HEK293 (cell line): Measurements from ENCODE around the gene PHACTR2.
A peak's percentile ranks its signal among the peaks of the same experiment; 100 is the strongest.

Source experiments
- CTCF ChIA-PET: fragments of 350-600 bp; formaldehyde crosslinking; extraction: SDS; loops from one replicate; lab custom pipeline; 2021; ENCODE audit warnings: antibody characterized with exemption; lab: Yijun Ruan, JAX
- POLR2A ChIA-PET: fragments of 300-600 bp; formaldehyde crosslinking; extraction: SDS; loops from one replicate; lab custom pipeline; 2020; ENCODE audit warnings: antibody characterized with exemption, inconsistent platforms; lab: Yijun Ruan, JAX
- H3K27ac ChIP-seq: fragments of 200-500 bp; sonication (Bioruptor generic); 2 replicates; pipeline ENCODE4 v1.5.1; 2014; ENCODE audit warnings: low read depth, low read length, control low read depth, inconsistent platforms; ENCODE audit errors: extremely low read depth
- H3K36me3 ChIP-seq, 2 experiments: fragments of 200-500 bp in 1 of 2; sonication (Bioruptor generic) in 1 of 2; 1 replicate in 1 of 2; 2 replicates in 1 of 2; pipeline ENCODE4 v1.5.1; 2014 to 2017; ENCODE audit warnings: inconsistent platforms in 2 of 2, low read length in 2 of 2; ENCODE audit not compliant: control insufficient read depth in 2 of 2, insufficient read depth in 1 of 2
- H3K4me1 ChIP-seq: fragments of 200-500 bp; sonication (Bioruptor generic); 2 replicates; pipeline ENCODE4 v1.5.1; 2014; ENCODE audit warnings: mild to moderate bottlenecking, low read length, inconsistent platforms; ENCODE audit not compliant: control insufficient read depth, insufficient read depth
- H3K4me3 ChIP-seq: 2 replicates; pipeline ENCODE4 v1.5.1; 2011; ENCODE audit warnings: low read depth, mild to moderate bottlenecking, control low read depth, low read length, moderate library complexity
- H3K9me3 ChIP-seq: fragments of 200-500 bp; sonication (Bioruptor generic); 2 replicates; pipeline ENCODE4 v1.5.1; 2014; ENCODE audit warnings: low read depth, low read length, inconsistent platforms; ENCODE audit not compliant: control insufficient read depth, insufficient read depth
- BCL11A ChIP-seq: fragments of 450-650 bp; formaldehyde crosslinking; IDR thresholded peaks from 2 replicates; pipeline ENCODE4 v1.5.1; 2016; ENCODE audit warnings: low read depth, missing biosample characterization, missing genetic modification characterization
- FEZF1 ChIP-seq: fragments of 450-650 bp; formaldehyde crosslinking; IDR thresholded peaks from 2 replicates; pipeline ENCODE4 v1.5.1; 2016; ENCODE audit warnings: missing biosample characterization, missing genetic modification characterization
- MYNN ChIP-seq: fragments of 450-650 bp; formaldehyde crosslinking; IDR thresholded peaks from 2 replicates; pipeline ENCODE4 v1.5.1; 2016; ENCODE audit warnings: missing biosample characterization, missing genetic modification characterization, borderline replicate concordance
- OSR2 ChIP-seq: fragments of 450-650 bp; formaldehyde crosslinking; IDR thresholded peaks from 2 replicates; pipeline ENCODE4 v1.5.1; 2016; ENCODE audit warnings: missing biosample characterization, missing genetic modification characterization
- SETDB1 ChIP-seq: IDR thresholded peaks from one replicate; pipeline ENCODE4 v1.6.1; 2017; ENCODE audit warnings: mild to moderate bottlenecking, low read length, moderate library complexity, mixed read lengths; ENCODE audit not compliant: insufficient read length
- WT1 ChIP-seq: fragments of 450-650 bp; formaldehyde crosslinking; IDR thresholded peaks from 2 replicates; pipeline ENCODE4 v1.5.1; 2016; ENCODE audit warnings: missing biosample characterization, missing genetic modification characterization
- YY1 ChIP-seq: fragments of 450-650 bp; formaldehyde crosslinking; IDR thresholded peaks from 2 replicates; pipeline ENCODE4 v1.5.1; 2018; ENCODE audit warnings: missing biosample characterization, missing genetic modification characterization
- ZBTB48 ChIP-seq: fragments of 450-650 bp; formaldehyde crosslinking; IDR thresholded peaks from 2 replicates; pipeline ENCODE4 v1.5.1; 2016; ENCODE audit warnings: missing biosample characterization, missing genetic modification characterization
- ZBTB8A ChIP-seq: fragments of 450-650 bp; formaldehyde crosslinking; IDR thresholded peaks from 2 replicates; pipeline ENCODE4 v1.5.1; 2016; ENCODE audit warnings: missing biosample characterization, missing genetic modification characterization
- ZEB2 ChIP-seq: fragments of 450-650 bp; formaldehyde crosslinking; IDR thresholded peaks from 2 replicates; pipeline ENCODE4 v1.5.1; 2016; ENCODE audit warnings: missing biosample characterization, missing genetic modification characterization
- ZNF121 ChIP-seq: fragments of 450-650 bp; formaldehyde crosslinking; IDR thresholded peaks from 2 replicates; pipeline ENCODE4 v1.5.1; 2016; ENCODE audit warnings: missing biosample characterization, missing genetic modification characterization
- ZNF146 ChIP-seq: fragments of 450-650 bp; formaldehyde crosslinking; IDR thresholded peaks from 2 replicates; pipeline ENCODE4 v1.5.1; 2016; ENCODE audit warnings: missing biosample characterization, missing genetic modification characterization
- ZNF266 ChIP-seq: fragments of 450-650 bp; formaldehyde crosslinking; IDR thresholded peaks from 2 replicates; pipeline ENCODE4 v1.5.1; 2016; ENCODE audit warnings: missing biosample characterization, missing genetic modification characterization, low read depth
- ZNF302 ChIP-seq: fragments of 450-650 bp; formaldehyde crosslinking; IDR thresholded peaks from 2 replicates; pipeline ENCODE4 v1.5.1; 2016; ENCODE audit warnings: missing biosample characterization, missing genetic modification characterization, low read depth
- ZNF37A ChIP-seq: fragments of 450-650 bp; IDR thresholded peaks from 2 replicates; pipeline ENCODE4 v1.5.1; 2018; ENCODE audit warnings: missing biosample characterization, missing genetic modification characterization
- ZNF529 ChIP-seq: fragments of 450-650 bp; formaldehyde crosslinking; IDR thresholded peaks from 2 replicates; pipeline ENCODE4 v1.5.1; 2017; ENCODE audit warnings: missing genetic modification characterization, missing biosample characterization; ENCODE audit not compliant: insufficient replicate concordance
- ZNF544 ChIP-seq: fragments of 450-650 bp; formaldehyde crosslinking; IDR thresholded peaks from 2 replicates; pipeline ENCODE4 v1.5.0; 2017; ENCODE audit warnings: missing biosample characterization, missing genetic modification characterization
- ZNF596 ChIP-seq: fragments of 450-650 bp; IDR thresholded peaks from 2 replicates; pipeline ENCODE4 v1.5.0; 2018; ENCODE audit warnings: missing biosample characterization, mild to moderate bottlenecking, missing genetic modification characterization, moderate library complexity
- ZNF654 ChIP-seq: fragments of 450-650 bp; formaldehyde crosslinking; IDR thresholded peaks from 2 replicates; pipeline ENCODE4 v1.5.1; 2016; ENCODE audit warnings: low read depth, missing biosample characterization, missing genetic modification characterization
- ZNF660 ChIP-seq: fragments of 450-650 bp; IDR thresholded peaks from 2 replicates; pipeline ENCODE4 v1.5.1; 2018; ENCODE audit warnings: missing biosample characterization, mild to moderate bottlenecking, missing genetic modification characterization
- ZNF747 ChIP-seq: fragments of 450-650 bp; formaldehyde crosslinking; IDR thresholded peaks from 2 replicates; pipeline ENCODE4 v1.5.1; 2016; ENCODE audit warnings: missing biosample characterization, missing genetic modification characterization
- ZXDB ChIP-seq: fragments of 450-650 bp; formaldehyde crosslinking; IDR thresholded peaks from 2 replicates; pipeline ENCODE4 v1.5.1; 2016; ENCODE audit warnings: missing biosample characterization, missing genetic modification characterization
- TF ChIP-seq, protein P1 (sequence below): IDR thresholded peaks from 2 replicates; pipeline ENCODE4 v1.6.1; 2011; ENCODE audit warnings: mild to moderate bottlenecking, low read depth, low read length, borderline replicate concordance
- TF ChIP-seq, protein P2 (sequence below): fragments of 450-650 bp; formaldehyde crosslinking; IDR thresholded peaks from 2 replicates; pipeline ENCODE4 v1.5.1; 2017; ENCODE audit warnings: missing biosample characterization, mild to moderate bottlenecking, missing genetic modification characterization, moderate library complexity
- TF ChIP-seq, protein P3 (sequence below): fragments of 450-650 bp; formaldehyde crosslinking; IDR thresholded peaks from 2 replicates; pipeline ENCODE4 v1.5.1; 2016; ENCODE audit warnings: missing biosample characterization, missing genetic modification characterization
- TF ChIP-seq, protein P4 (sequence below): fragments of 450-650 bp; formaldehyde crosslinking; IDR thresholded peaks from 2 replicates; pipeline ENCODE4 v1.5.1; 2016; ENCODE audit warnings: missing biosample characterization, missing genetic modification characterization, borderline replicate concordance
- TF ChIP-seq, protein P5 (sequence below): fragments of 450-650 bp; formaldehyde crosslinking; IDR thresholded peaks from 2 replicates; pipeline ENCODE4 v1.5.1; 2017; ENCODE audit warnings: missing biosample characterization, missing genetic modification characterization
- TF ChIP-seq, protein P6 (sequence below): fragments of 450-650 bp; formaldehyde crosslinking; IDR thresholded peaks from 2 replicates; pipeline ENCODE4 v1.5.1; 2017; ENCODE audit warnings: missing biosample characterization, missing genetic modification characterization
- TF ChIP-seq, protein P7 (sequence below): fragments of 450-650 bp; formaldehyde crosslinking; IDR thresholded peaks from 2 replicates; pipeline ENCODE4 v1.5.1; 2016; ENCODE audit warnings: missing biosample characterization, missing genetic modification characterization

PHACTR2 gene

DNA sequence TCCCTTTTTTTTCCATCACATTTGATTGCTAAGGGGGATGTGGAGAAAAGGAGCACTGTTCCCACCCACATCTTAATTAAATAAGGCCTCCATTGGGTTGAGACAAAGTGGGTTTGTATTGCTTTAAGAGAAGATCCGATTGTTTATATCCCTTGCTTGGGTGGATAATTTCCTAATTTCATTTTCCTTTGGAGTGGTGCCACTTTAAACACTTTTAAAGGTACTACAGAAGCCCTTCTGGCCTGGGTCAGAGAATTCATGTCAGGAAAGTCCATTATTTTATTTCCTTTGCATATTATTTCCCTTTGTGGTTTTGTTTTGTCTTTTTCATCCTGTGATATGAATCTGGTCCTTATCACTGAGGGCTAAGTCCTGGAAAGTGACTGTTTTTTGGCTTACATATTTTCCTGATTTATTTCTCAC is 56.9 kb downstream of the PHACTR2 start:
- no peaks in the 10 kb centered on the region for H3K9me3 ChIP-seq
- H3K4me1 ChIP-seq, result peaks cover 15% of the 10 kb centered on the region
- H3K27ac ChIP-seq, result no peak overlapping the region
- POLR2A ChIA-PET, result no interaction called here
- CTCF ChIA-PET, result interaction anchor here (0.6 kb wide), 1 partner anchor 1803 kb away, joined by 3 read pairs; no protein-coding TSS in a partner anchor
- no peaks in the 10 kb centered on the region for H3K36me3 ChIP-seq
- no peak overlapping the region for H3K4me3 ChIP-seq
- TF ChIP-seq BCL11A (tag by site-specific recombination) (no peak), ZXDB (tag by site-specific recombination) (peak; percentile 44), ZNF529 (tag by site-specific recombination) (no peak), FEZF1 (tag by site-specific recombination) (peak; percentile 58; the same call in 1 of the 2 replicates), ZNF654 (tag by site-specific recombination) (no peak), ZBTB48 (tag by site-specific recombination) (no peak), ZNF121 (no peak), ZNF266 (tag by site-specific recombination) (no peak), SETDB1 (no peak), ZNF660 (tag by site-specific recombination) (no peak), ZNF302 (tag by site-specific recombination) (no peak), ZNF544 (tag by site-specific recombination) (no peak), WT1 (tag by site-specific recombination) (0 out of 2 replicates have a peak, but pooled peaks have one; percentile 27), ZNF747 (tag by site-specific recombination) (no peak), ZNF146 (tag by site-specific recombination) (no peak), ZNF596 (tag by site-specific recombination) (no peak), ZNF37A (tag by site-specific recombination) (no peak), ZBTB8A (tag by site-specific recombination) (no peak), ZEB2 (tag by site-specific recombination) (no peak), YY1 (tag by site-specific recombination) (no peak), OSR2 (tag by site-specific recombination) (peak; percentile 78), MYNN (tag by site-specific recombination) (no peak)
- TF ChIP-seq, protein P1, sequence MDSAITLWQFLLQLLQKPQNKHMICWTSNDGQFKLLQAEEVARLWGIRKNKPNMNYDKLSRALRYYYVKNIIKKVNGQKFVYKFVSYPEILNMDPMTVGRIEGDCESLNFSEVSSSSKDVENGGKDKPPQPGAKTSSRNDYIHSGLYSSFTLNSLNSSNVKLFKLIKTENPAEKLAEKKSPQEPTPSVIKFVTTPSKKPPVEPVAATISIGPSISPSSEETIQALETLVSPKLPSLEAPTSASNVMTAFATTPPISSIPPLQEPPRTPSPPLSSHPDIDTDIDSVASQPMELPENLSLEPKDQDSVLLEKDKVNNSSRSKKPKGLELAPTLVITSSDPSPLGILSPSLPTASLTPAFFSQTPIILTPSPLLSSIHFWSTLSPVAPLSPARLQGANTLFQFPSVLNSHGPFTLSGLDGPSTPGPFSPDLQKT, result no peak
- TF ChIP-seq, protein P2, sequence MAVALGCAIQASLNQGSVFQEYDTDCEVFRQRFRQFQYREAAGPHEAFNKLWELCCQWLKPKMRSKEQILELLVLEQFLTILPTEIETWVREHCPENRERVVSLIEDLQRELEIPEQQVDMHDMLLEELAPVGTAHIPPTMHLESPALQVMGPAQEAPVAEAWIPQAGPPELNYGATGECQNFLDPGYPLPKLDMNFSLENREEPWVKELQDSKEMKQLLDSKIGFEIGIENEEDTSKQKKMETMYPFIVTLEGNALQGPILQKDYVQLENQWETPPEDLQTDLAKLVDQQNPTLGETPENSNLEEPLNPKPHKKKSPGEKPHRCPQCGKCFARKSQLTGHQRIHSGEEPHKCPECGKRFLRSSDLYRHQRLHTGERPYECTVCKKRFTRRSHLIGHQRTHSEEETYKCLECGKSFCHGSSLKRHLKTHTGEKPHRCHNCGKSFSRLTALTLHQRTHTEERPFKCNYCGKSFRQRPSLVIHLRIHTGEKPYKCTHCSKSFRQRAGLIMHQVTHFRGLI (tag by site-specific recombination), result no peak
- TF ChIP-seq, protein P3, sequence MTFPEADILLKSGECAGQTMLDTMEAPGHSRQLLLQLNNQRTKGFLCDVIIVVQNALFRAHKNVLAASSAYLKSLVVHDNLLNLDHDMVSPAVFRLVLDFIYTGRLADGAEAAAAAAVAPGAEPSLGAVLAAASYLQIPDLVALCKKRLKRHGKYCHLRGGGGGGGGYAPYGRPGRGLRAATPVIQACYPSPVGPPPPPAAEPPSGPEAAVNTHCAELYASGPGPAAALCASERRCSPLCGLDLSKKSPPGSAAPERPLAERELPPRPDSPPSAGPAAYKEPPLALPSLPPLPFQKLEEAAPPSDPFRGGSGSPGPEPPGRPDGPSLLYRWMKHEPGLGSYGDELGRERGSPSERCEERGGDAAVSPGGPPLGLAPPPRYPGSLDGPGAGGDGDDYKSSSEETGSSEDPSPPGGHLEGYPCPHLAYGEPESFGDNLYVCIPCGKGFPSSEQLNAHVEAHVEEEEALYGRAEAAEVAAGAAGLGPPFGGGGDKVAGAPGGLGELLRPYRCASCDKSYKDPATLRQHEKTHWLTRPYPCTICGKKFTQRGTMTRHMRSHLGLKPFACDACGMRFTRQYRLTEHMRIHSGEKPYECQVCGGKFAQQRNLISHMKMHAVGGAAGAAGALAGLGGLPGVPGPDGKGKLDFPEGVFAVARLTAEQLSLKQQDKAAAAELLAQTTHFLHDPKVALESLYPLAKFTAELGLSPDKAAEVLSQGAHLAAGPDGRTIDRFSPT (tag by site-specific recombination), result no peak
- TF ChIP-seq, protein P4, sequence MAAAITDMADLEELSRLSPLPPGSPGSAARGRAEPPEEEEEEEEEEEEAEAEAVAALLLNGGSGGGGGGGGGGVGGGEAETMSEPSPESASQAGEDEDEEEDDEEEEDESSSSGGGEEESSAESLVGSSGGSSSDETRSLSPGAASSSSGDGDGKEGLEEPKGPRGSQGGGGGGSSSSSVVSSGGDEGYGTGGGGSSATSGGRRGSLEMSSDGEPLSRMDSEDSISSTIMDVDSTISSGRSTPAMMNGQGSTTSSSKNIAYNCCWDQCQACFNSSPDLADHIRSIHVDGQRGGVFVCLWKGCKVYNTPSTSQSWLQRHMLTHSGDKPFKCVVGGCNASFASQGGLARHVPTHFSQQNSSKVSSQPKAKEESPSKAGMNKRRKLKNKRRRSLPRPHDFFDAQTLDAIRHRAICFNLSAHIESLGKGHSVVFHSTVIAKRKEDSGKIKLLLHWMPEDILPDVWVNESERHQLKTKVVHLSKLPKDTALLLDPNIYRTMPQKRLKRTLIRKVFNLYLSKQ (tag by site-specific recombination), result no peak
- TF ChIP-seq, protein P5, sequence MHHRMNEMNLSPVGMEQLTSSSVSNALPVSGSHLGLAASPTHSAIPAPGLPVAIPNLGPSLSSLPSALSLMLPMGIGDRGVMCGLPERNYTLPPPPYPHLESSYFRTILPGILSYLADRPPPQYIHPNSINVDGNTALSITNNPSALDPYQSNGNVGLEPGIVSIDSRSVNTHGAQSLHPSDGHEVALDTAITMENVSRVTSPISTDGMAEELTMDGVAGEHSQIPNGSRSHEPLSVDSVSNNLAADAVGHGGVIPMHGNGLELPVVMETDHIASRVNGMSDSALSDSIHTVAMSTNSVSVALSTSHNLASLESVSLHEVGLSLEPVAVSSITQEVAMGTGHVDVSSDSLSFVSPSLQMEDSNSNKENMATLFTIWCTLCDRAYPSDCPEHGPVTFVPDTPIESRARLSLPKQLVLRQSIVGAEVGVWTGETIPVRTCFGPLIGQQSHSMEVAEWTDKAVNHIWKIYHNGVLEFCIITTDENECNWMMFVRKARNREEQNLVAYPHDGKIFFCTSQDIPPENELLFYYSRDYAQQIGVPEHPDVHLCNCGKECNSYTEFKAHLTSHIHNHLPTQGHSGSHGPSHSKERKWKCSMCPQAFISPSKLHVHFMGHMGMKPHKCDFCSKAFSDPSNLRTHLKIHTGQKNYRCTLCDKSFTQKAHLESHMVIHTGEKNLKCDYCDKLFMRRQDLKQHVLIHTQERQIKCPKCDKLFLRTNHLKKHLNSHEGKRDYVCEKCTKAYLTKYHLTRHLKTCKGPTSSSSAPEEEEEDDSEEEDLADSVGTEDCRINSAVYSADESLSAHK (tag by site-specific recombination), result no peak
- TF ChIP-seq, protein P6, sequence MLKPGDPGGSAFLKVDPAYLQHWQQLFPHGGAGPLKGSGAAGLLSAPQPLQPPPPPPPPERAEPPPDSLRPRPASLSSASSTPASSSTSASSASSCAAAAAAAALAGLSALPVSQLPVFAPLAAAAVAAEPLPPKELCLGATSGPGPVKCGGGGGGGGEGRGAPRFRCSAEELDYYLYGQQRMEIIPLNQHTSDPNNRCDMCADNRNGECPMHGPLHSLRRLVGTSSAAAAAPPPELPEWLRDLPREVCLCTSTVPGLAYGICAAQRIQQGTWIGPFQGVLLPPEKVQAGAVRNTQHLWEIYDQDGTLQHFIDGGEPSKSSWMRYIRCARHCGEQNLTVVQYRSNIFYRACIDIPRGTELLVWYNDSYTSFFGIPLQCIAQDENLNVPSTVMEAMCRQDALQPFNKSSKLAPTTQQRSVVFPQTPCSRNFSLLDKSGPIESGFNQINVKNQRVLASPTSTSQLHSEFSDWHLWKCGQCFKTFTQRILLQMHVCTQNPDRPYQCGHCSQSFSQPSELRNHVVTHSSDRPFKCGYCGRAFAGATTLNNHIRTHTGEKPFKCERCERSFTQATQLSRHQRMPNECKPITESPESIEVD (tag by site-specific recombination), result peak; percentile 91
- TF ChIP-seq, protein P7, sequence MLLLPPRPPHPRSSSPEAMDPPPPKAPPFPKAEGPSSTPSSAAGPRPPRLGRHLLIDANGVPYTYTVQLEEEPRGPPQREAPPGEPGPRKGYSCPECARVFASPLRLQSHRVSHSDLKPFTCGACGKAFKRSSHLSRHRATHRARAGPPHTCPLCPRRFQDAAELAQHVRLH, result no peak
